ENCODE measurements around the gene OR1F1.

- TF ChIP-seq CTCF (IDR thresholded peaks at IDR 0.05) (no peak), POLR2A (IDR thresholded peaks at IDR 0.05) (no peak)
These were observed 42.9 kb upstream of the OR1F1 start for GRCh38 chr16:3145151-3145550.

Data from stomach (tissue), 4 donors.